CMK (cell line): ENCODE data around the gene UBE3B.

ENCODE experiments used
- DNase-seq: peaks from one replicate; pipeline ENCODE4 v3.0.0-alpha.2; 2010; ENCODE audit warnings: low read depth

The UBE3B gene

GRCh38 chr12:109496306-109496705, 18.9 kb downstream of the UBE3B start:
- no peak for DNase-seq

GRCh38 chr12:109497675-109498074, 20.2 kb downstream of the UBE3B start:
- no peak for DNase-seq

GRCh38 chr12:109500406-109501185, 23.2 kb downstream of the UBE3B start:
- no peak for DNase-seq

- DNase-seq, result no peak
Observed at GRCh38 chr12:109501299-109501698, 23.9 kb downstream of the UBE3B start.

- no peak for DNase-seq
Observed at GRCh38 chr12:109502332-109502731, 24.9 kb downstream of the UBE3B start.

GRCh38 chr12:109503611-109504010, 26.2 kb downstream of the UBE3B start:
- DNase-seq, result no peak

GRCh38 chr12:109504068-109504467, 26.6 kb downstream of the UBE3B start:
- no peak for DNase-seq

GRCh38 chr12:109510196-109510595, 32.8 kb downstream of the UBE3B start:
- DNase-seq, result no peak

GRCh38 chr12:109512608-109513007, 35.2 kb downstream of the UBE3B start:
- no peak for DNase-seq

GRCh38 chr12:109513051-109513450, 35.6 kb downstream of the UBE3B start:
- DNase-seq, result no peak

GRCh38 chr12:109513977-109514376, 36.5 kb downstream of the UBE3B start:
- DNase-seq, result no peak

- no peak for DNase-seq
Observed at GRCh38 chr12:109517619-109518018, 40.2 kb downstream of the UBE3B start.

GRCh38 chr12:109518820-109519665, 41.6 kb downstream of the UBE3B start:
- DNase-seq, result peak; percentile 18

- DNase-seq, result no peak
Observed at GRCh38 chr12:109519787-109520186, 42.4 kb downstream of the UBE3B start.

- no peak for DNase-seq
Observed at GRCh38 chr12:109521831-109522230, 44.4 kb downstream of the UBE3B start.

GRCh38 chr12:109523071-109523470, 45.6 kb downstream of the UBE3B start:
- no peak for DNase-seq

GRCh38 chr12:109523504-109523903, 46.1 kb downstream of the UBE3B start:
- DNase-seq, result no peak

GRCh38 chr12:109524466-109525278, 47.2 kb downstream of the UBE3B start:
- no peak for DNase-seq

GRCh38 chr12:109525279-109525585, 47.8 kb downstream of the UBE3B start:
- DNase-seq, result no peak

- no peak for DNase-seq
Observed at GRCh38 chr12:109527489-109528123, 50.2 kb downstream of the UBE3B start.

- no peak for DNase-seq
Observed at GRCh38 chr12:109529691-109530640, 52.5 kb downstream of the UBE3B start.
